Activated T-helper 1 cell treated with anti-CD3 and anti-CD28 coated beads, Interleukin-12 subunit alpha, Interleukin-12 subunit beta, Interleukin-2, Interleukin-4 antibody, amounts not matched to agents 30 ng/mL and 10 ng/mL and 1 ng/mL, durations not matched to agents 14 hours and 24 hours and 36 hours (primary cell): Measurements from ENCODE around the gene ANKRD55. TPM values are rescaled to one million over a fixed set of nuclear protein-coding genes. Genes with fewer than 3 reads are reported as not detected.
"Not testable (repeated sequence)": the region's sequence is repeated elsewhere in the genome, so short reads cannot be mapped to it uniquely, and the experiment has no call there.

ENCODE experiments used
- DNase-seq: peaks from one replicate; pipeline ENCODE4 v3.0.0; 2021; ENCODE audit warnings: low spot score
- H3K27ac Mint-ChIP-seq: one replicate; pipeline ENCODE4 v1.8.0; 2021; ENCODE audit warnings: mild to moderate bottlenecking, mixed read lengths
- H3K27me3 Mint-ChIP-seq: one replicate; pipeline ENCODE4 v1.8.0; 2022; ENCODE audit warnings: mild to moderate bottlenecking, moderate library complexity, mixed read lengths; ENCODE audit not compliant: insufficient read depth
- H3K36me3 Mint-ChIP-seq: one replicate; pipeline ENCODE4 v1.8.0; 2021; ENCODE audit warnings: low read depth, mixed read lengths
- H3K4me1 Mint-ChIP-seq: one replicate; pipeline ENCODE4 v1.8.0; 2021; ENCODE audit warnings: low read depth, mixed read lengths
- H3K4me3 Mint-ChIP-seq: one replicate; pipeline ENCODE4 v1.8.0; 2021; ENCODE audit warnings: mild to moderate bottlenecking, moderate library complexity, mixed read lengths
- H3K9me3 Mint-ChIP-seq: one replicate; pipeline ENCODE4 v1.8.0; 2021; ENCODE audit warnings: mixed read lengths
- intact Hi-C: fragments of 100-400 bp; cut with micrococcal nuclease; formaldehyde crosslinking; loops from one replicate; pipeline ENCODE4 v1.15.1; 2024
- total RNA-seq: library from RNA; stranded (reverse); gene quantifications from 2 replicates; pipeline ENCODE4 v1.2.3, GENCODE V29; 2022

Gene ANKRD55
- total RNA-seq, 1 donor from 2014 or later, result 1.0 TPM

- intact Hi-C loops, result no loop called here
- H3K36me3 Mint-ChIP-seq, result peaks cover 3% of the 10 kb centered on the region
- peaks cover 63% of the 10 kb centered on the region for H3K4me1 Mint-ChIP-seq
- no peak overlapping the region for H3K4me3 Mint-ChIP-seq
- DNase-seq, result no peak
- peaks cover 3% of the 10 kb centered on the region for H3K27me3 Mint-ChIP-seq
- H3K27ac Mint-ChIP-seq, result no peak overlapping the region
- peaks cover 3% of the 10 kb centered on the region for H3K9me3 Mint-ChIP-seq
Observed at GRCh38 chr5:56170557-56170956, 62.6 kb downstream of the ANKRD55 start.

- H3K27me3 Mint-ChIP-seq, result peaks cover 3% of the 10 kb centered on the region
- no peak for DNase-seq
- peaks cover 3% of the 10 kb centered on the region for H3K9me3 Mint-ChIP-seq
- peaks cover 63% of the 10 kb centered on the region for H3K4me1 Mint-ChIP-seq
- intact Hi-C loops, result no loop called here
- H3K27ac Mint-ChIP-seq, result no peak overlapping the region
- no peak overlapping the region for H3K4me3 Mint-ChIP-seq
- H3K36me3 Mint-ChIP-seq, result peaks cover 3% of the 10 kb centered on the region
Observed at GRCh38 chr5:56169949-56170348, 63.2 kb downstream of the ANKRD55 start.

GRCh38 chr5:56169281-56169680 is 63.8 kb downstream of the ANKRD55 start:
- peaks cover 3% of the 10 kb centered on the region for H3K9me3 Mint-ChIP-seq
- peaks cover 63% of the 10 kb centered on the region for H3K4me1 Mint-ChIP-seq
- H3K27ac Mint-ChIP-seq, result no peak overlapping the region
- H3K27me3 Mint-ChIP-seq, result peaks cover 3% of the 10 kb centered on the region
- peaks cover 3% of the 10 kb centered on the region for H3K36me3 Mint-ChIP-seq
- intact Hi-C loops, result no loop called here
- no peak overlapping the region for H3K4me3 Mint-ChIP-seq
- DNase-seq, result no peak

- no peak overlapping the region for H3K4me3 Mint-ChIP-seq
- no peak overlapping the region for H3K27ac Mint-ChIP-seq
- peaks cover 61% of the 10 kb centered on the region for H3K4me1 Mint-ChIP-seq
- DNase-seq, result no peak
- peaks cover 3% of the 10 kb centered on the region for H3K36me3 Mint-ChIP-seq
- intact Hi-C loops, result loop anchor here (1.0 kb wide), 2 partner anchors 12 to 20 kb away; no protein-coding TSS in a partner anchor
- H3K27me3 Mint-ChIP-seq, result peaks cover 3% of the 10 kb centered on the region
- peaks cover 3% of the 10 kb centered on the region for H3K9me3 Mint-ChIP-seq
Observed at GRCh38 chr5:56168066-56168478, 65.1 kb downstream of the ANKRD55 start.

- Mint-ChIP-seq H3K4me3 (no peak overlapping the region), H3K36me3 (peaks cover 3% of the 10 kb centered on the region), H3K27ac (no peak overlapping the region), H3K27me3 (peaks cover 3% of the 10 kb centered on the region), H3K4me1 (peaks cover 57% of the 10 kb centered on the region), H3K9me3 (peaks cover 3% of the 10 kb centered on the region)
- intact Hi-C loops, result no loop called here
- no peak for DNase-seq
Observed at GRCh38 chr5:56167519-56167918, 65.6 kb downstream of the ANKRD55 start.

- intact Hi-C loops, result no loop called here
- Mint-ChIP-seq H3K36me3 (peaks cover 3% of the 10 kb centered on the region), H3K9me3 (peaks cover 3% of the 10 kb centered on the region), H3K4me3 (no peak overlapping the region), H3K27ac (no peak overlapping the region), H3K4me1 (peaks cover 59% of the 10 kb centered on the region), H3K27me3 (peaks cover 3% of the 10 kb centered on the region)
- DNase-seq, result no peak
Observed at GRCh38 chr5:56166671-56167385, 66.3 kb downstream of the ANKRD55 start.

GRCh38 chr5:56164376-56164775 is 68.8 kb downstream of the ANKRD55 start:
- no peaks in the 10 kb centered on the region for H3K9me3 Mint-ChIP-seq
- no peak overlapping the region for H3K4me3 Mint-ChIP-seq
- H3K27me3 Mint-ChIP-seq, result no peaks in the 10 kb centered on the region
- H3K27ac Mint-ChIP-seq, result no peak overlapping the region
- H3K4me1 Mint-ChIP-seq, result peaks cover 70% of the 10 kb centered on the region
- intact Hi-C loops, result no loop called here
- H3K36me3 Mint-ChIP-seq, result no peaks in the 10 kb centered on the region
- DNase-seq, result no peak

- Mint-ChIP-seq H3K4me3 (no peak overlapping the region), H3K9me3 (no peaks in the 10 kb centered on the region), H3K4me1 (peaks cover 77% of the 10 kb centered on the region), H3K36me3 (peaks cover 2% of the 10 kb centered on the region), H3K27me3 (no peaks in the 10 kb centered on the region), H3K27ac (no peak overlapping the region)
- intact Hi-C loops, result no loop called here
- DNase-seq, result no peak
Observed at GRCh38 chr5:56161927-56162326, 71.2 kb downstream of the ANKRD55 start.

- no peaks in the 10 kb centered on the region for H3K9me3 Mint-ChIP-seq
- H3K36me3 Mint-ChIP-seq, result peaks cover 2% of the 10 kb centered on the region
Observed at GRCh38 chr5:56161439-56161823, 71.7 kb downstream of the ANKRD55 start.

GRCh38 chr5:56160723-56161438 is 72.2 kb downstream of the ANKRD55 start:
- no peak for DNase-seq
- H3K27me3 Mint-ChIP-seq, result no peaks in the 10 kb centered on the region
- peaks cover 2% of the 10 kb centered on the region for H3K36me3 Mint-ChIP-seq
- no peaks in the 10 kb centered on the region for H3K9me3 Mint-ChIP-seq
- H3K4me3 Mint-ChIP-seq, result peak overlapping the region; percentile 81
- intact Hi-C loops, result no loop called here
- H3K4me1 Mint-ChIP-seq, result peaks cover 77% of the 10 kb centered on the region
- H3K27ac Mint-ChIP-seq, result peak overlapping the region; percentile 97

More at GRCh38 chr5:56161439-56161823, 71.7 kb downstream of the ANKRD55 start:
- no peak overlapping the region for H3K27ac Mint-ChIP-seq
- H3K27me3 Mint-ChIP-seq, result no peaks in the 10 kb centered on the region
- DNase-seq, result no peak
- intact Hi-C loops, result no loop called here
- H3K4me1 Mint-ChIP-seq, result peaks cover 77% of the 10 kb centered on the region
- H3K4me3 Mint-ChIP-seq, result no peak overlapping the region

- intact Hi-C loops, result loop anchor here (5.0 kb wide), 1 partner anchor 98 kb away; no protein-coding TSS in a partner anchor
- H3K4me3 Mint-ChIP-seq, result peak overlapping the region; percentile 81
- no peaks in the 10 kb centered on the region for H3K27me3 Mint-ChIP-seq
- H3K27ac Mint-ChIP-seq, result peak overlapping the region; percentile 97
- peaks cover 80% of the 10 kb centered on the region for H3K4me1 Mint-ChIP-seq
- DNase-seq, result no peak
- H3K36me3 Mint-ChIP-seq, result peaks cover 2% of the 10 kb centered on the region
- no peaks in the 10 kb centered on the region for H3K9me3 Mint-ChIP-seq
Observed at GRCh38 chr5:56159521-56159947, 73.6 kb downstream of the ANKRD55 start.

- Mint-ChIP-seq H3K9me3 (no peaks in the 10 kb centered on the region), H3K4me3 (peak overlapping the region; percentile 81), H3K4me1 (peaks cover 89% of the 10 kb centered on the region), H3K27me3 (no peaks in the 10 kb centered on the region), H3K36me3 (peaks cover 4% of the 10 kb centered on the region), H3K27ac (peak overlapping the region; percentile 97)
- DNase-seq, result no peak
- intact Hi-C loops, result loop anchor here (5.0 kb wide), 1 partner anchor 99 kb away; no protein-coding TSS in a partner anchor
Observed at GRCh38 chr5:56158331-56158960, 74.7 kb downstream of the ANKRD55 start.

- not testable (repeated sequence) for H3K9me3 Mint-ChIP-seq, H3K36me3 Mint-ChIP-seq, DNase-seq, H3K27me3 Mint-ChIP-seq
- peaks cover 98% of the 10 kb centered on the region for H3K4me1 Mint-ChIP-seq
- H3K27ac Mint-ChIP-seq, result peak overlapping the region; percentile 97
- H3K4me3 Mint-ChIP-seq, result peak overlapping the region; percentile 81
- intact Hi-C loops, result loop anchor here (2.0 to 5.0 kb wide), 2 partner anchors 100 to 162 kb away; partner anchors contain the start of gene IL6ST
Observed at GRCh38 chr5:56157191-56157621, 75.9 kb downstream of the ANKRD55 start.
